Activated CD8-positive, alpha-beta memory T cell treated with anti-CD3 and anti-CD28 coated beads for 48 hours (primary cell): ENCODE measurements around the gene DPRX.

Experiments
- DNase-seq, 3 experiments: peaks; one replicate each; pipeline ENCODE4 v3.0.0-alpha.2; 2020; ENCODE audit warnings: low read depth in 2 of 3, low spot score in 2 of 3

Gene DPRX, protein sequence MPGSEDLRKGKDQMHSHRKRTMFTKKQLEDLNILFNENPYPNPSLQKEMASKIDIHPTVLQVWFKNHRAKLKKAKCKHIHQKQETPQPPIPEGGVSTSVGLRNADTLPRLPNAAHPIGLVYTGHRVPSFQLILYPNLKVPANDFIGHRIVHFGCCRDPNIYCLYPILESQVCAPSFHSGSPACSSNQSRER

DNA sequence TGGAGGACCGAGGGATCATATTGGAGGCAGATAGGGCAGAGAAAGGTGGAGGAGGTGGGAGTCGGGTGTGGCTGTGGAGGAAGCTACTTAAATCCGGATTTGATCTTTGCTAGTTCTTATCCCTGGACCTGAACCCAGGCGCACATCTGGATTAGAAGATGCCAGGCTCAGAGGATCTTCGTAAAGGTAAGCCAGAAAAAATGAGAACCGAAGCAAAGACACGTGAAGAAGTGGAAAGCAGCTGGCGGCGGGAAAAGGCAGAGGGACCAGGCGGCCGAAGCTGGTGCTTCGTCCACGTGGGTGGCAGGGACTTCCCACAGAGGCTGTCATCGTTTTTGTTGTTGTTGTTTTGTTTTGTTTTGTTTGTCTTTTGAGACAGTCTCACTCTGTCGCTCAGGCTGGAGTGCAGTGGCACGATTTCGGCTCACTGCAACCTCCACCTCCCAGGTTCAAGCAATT is at the start of gene DPRX:
DPRX (plus strand) TSS at position 51 of the 459 bp plus-strand sequence; CDS start at position 159, 108 bp downstream.
- no peak for DNase-seq

DNA sequence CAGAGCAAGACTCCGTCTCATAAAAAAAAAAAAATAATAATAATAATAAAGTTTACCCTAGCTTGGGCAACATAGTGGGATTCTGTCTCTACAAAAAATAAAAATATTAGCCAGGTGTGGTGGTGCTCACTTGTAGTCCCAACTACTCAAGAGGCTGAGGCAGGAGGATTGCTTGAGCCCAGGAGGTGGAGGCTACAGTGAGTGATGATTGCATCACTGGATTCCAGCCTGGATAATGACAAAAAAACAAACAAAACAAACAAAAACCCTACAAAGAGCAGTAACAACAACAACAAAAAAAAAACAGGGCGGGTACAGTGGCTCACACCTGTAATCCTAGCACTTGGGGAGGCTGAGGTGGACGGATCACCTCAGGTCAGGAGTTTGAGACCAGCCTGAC is 48.6 kb upstream of the DPRX start:
- DNase-seq: no peak

DNA sequence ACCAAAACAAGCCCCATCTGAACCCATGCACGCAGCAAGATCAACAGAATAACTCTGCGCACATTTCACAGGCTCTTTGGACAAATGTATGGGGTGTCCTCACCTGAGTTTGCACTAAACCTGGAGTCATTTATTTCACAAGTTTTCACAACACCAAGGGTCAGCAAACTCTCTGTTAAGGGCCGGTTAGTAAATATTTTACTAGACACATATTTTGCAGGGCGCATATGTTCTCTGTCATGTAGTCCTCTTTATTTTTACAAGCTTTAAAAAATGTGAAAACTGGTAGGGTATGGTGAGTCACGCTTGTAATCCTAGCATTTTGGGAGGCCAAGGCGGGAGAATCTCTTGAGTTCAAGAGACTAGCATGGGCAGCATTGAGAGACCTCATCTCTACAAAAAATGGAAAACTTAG is 45.5 kb upstream of the DPRX start:
- DNase-seq: no peak

DNA sequence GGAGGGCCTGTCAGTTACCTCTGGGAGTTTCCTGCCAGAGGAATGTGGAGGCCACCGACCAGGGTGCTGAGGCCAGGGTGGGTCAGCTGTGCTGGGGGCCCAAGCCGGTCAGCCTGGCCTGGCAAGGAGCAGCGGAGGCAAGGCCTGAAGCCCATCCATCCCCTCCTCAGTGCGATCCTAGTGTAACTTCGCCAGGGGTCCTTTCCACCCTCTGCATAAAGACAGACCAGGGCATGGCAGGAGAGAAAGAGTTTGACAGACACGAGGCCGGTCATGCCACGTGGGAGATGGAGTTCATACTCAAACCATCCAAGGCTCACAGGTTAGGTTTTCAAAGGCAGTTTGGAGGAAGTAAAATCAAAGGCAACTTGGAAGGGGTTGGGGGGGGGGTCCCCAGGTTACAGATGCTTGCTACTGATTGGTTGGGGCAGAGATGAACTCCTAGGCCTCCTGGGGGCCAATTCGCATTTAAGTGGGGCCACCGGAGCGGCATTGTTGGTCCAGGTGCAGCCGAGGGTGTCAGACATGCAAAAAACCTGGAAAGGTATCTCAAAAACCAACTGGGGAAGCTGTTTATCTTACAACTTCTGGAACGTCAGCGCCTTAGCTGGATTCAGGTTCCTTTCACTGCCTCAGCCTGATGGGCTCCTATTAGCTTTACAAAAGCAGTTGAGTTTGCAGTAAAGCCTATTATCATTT is 36.8 kb upstream of the DPRX start:
- no peak for DNase-seq

DNA sequence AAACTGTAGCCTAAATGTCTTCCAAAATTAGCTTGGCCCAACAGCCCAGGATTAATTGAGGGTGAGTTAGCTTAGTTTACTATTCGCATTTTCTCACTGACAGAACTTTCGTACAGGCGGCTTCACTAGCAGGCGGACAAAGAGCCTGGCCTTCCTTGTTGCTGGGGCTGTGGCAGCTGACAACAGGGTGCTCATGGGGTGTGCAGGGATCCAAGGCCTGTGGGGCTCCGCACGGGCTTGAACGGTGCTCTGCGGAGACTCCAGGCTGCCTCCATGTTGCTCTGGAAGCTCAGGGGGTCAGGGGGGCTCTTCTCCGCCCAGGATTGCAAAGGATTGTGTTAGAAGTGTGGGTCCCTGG is 36.3 kb upstream of the DPRX start:
- no peak for DNase-seq

DNA sequence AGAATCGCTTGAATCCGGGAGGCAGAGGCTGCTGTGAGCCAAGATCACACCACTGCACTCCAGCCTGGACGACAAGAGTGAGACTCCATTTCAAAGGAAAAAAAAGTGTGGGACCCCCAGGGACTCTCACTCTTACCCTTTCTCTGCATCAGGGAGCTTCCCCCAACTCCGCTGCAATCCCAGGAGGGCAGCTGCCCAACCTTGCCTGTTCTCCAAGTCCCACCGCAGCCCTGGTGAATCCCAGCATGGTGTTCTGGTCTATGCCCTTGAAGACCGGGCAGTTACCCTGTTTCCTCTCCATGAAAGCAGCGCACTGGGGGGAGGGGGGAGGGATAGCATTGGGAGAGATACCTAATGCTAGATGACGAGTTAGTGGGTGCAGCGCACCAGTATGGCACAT is 35.7 kb upstream of the DPRX start:
- no peak for DNase-seq

DNA sequence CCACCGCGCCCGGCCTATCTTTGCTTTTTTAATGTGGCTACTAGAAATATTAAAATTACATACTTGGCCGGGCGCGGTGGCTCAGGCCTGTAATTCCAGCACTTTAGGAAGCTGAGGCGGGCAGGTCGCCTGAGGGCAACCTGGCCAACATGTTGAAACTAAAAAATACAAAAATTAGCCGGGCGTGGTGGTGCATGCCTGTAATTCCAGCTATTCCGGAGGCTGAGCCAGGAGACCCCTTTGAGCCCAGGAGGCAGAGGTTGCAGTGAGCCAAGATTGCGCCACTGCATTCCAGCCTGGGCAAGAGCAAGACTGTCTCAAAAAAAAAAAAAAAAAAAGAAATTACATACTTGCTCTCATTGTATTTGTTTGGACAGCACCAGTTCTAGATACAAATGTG is 34.8 kb upstream of the DPRX start:
- no peak for DNase-seq

DNA sequence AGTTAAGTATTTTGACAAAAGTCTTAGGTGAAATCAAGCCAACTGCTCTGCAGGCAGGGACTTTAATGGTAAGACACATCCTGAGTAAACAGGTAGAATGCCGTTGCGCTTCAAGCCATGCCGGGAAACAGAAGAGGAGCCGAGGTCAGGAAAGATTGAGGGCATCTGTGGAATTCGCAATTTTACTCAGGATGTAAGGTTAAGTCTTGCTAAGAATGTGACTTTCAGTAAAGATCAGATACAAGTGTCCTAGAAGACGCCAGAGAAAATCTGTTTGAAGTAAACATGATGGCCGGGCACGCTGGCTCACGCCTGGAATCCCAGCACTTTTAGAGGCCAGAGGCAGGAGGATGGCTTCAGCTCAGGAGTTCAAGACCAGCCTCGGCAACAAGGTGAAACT is 33.4 kb upstream of the DPRX start:
- no peak for DNase-seq

DNA sequence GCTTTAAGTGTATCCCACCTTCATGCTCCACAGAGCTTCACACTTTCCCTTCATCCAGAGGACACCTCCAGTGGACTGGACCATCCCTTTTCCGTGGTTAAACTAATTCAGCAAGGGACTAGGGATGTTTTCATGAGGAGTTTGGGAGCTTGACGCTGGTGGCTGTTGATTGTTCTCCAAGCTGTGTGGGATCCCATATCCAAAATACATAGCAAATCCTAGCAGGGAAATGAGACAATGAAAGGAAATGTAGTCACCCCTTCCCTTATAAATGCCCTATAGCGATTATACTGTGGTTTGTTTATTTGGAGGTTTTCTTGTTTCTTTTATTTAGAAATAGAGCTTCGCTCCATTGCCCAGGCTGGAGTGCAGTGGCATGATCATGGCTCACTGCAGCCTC is 31.6 kb upstream of the DPRX start:
- no peak for DNase-seq

DNA sequence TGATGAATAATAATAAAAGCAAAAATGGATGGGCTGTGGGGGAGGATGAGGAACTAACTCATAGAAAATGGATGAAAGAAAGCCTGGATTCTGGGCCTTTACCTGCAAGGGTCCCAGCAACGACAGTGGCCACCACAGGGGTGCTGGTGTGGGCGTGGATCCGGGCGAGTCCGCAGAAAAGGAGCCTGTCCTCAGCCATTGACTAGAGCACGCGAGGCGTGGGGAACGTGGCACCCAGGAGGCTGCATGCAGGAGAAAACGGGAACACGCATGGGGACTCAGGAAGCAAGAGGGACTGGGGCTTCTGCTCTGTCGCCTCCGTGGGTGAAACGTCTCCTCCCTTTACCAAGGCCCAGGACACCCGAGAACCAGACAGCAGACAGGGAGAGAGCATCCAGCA is 25.8 kb upstream of the DPRX start:
- DNase-seq: no peak

DNA sequence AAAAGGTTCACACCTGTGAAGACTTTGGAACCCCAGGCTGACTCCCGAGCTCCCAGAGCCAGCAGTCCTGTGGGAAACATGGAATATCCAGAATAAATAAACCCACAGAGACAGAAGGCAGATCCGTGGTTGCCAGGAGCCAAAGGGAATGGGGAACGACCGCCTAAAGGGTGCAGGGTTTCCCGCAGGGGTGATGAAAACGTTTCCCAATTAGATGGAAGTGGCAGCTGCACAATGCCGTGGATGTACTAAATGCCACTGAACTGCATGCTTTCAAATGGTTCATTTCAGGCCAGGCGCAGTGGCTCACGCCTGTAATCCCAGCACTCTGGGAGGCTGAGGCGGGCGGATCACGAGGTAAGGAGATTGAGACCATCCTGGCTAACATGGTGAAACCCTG is 23.4 kb upstream of the DPRX start:
- no peak for DNase-seq

DNA sequence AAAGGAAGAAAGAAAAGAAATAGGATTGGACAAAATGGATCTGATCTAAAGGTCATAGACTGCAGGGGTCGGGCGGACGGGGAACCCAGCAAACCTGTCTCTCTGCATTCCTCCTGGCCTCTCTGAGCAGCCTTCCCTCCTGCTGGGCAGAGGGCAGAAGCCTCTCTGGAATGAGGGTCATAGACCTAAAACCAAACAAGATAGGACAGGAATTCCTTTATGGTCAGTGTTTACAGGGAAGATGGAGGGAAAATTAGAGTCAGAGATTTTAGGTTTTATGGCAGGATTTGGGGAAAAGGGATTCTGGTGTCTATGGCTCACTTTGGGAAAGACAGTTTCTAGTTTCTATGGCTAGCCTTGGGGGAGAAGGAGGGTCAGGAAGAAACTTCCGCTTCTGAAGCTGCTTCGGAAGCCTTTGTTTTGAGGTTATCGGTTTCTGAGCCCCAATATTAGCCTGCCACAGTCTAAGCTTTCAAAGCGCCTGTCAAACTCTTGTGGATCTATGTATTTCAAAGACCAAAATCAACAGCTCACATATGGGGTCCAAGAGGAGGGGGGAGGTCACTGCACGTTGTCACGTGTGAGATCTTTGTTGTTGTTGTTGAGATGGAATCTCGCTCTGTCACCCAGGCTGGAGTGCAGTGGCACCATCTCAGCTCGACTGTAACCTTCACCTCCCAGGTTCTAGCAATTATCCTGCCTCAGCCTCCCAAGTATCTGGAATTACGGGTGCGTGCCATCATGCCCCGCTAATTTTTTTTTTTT is 18.9 kb upstream of the DPRX start:
- DNase-seq: no peak

DNA sequence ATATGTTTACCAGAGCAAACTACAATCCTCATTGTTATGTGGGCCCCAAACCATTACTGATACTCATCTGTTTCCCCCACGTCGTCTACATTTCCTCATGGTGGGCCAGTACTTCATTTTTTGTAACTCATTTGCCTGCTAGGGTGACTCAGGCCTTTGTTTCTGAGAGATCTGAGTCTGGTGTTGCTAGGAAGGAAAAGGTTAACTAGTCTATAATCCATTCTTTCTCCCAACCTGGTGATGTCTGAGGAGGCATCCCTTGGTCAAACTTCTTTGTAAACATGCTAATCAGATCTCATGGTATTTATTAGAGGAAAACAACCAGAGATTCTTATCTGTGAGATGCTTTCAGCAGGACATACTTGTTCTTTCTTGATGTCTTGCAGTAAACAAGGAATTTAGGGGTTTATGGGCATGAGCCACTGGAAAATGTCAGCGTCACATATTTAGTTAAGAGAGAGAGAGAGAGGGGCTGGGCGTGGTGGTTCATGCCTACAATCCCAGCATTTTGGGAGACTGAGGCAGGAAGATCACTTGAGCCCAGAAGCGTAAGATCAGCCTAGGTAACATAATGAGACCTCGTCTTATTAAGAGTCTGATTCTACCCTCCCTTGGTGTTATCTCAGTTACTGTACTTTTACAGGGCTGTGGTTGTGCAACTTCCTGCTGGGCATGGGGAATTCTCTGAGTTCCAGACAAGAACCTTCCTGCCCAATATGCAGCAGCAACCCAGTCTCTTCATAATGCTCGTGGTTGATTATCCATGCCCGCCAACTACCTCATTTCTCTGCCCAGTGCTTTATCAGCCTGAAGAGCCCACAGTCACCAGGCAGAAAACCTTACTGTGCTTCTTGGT is 9.7 kb upstream of the DPRX start:
- DNase-seq: no peak

DNA sequence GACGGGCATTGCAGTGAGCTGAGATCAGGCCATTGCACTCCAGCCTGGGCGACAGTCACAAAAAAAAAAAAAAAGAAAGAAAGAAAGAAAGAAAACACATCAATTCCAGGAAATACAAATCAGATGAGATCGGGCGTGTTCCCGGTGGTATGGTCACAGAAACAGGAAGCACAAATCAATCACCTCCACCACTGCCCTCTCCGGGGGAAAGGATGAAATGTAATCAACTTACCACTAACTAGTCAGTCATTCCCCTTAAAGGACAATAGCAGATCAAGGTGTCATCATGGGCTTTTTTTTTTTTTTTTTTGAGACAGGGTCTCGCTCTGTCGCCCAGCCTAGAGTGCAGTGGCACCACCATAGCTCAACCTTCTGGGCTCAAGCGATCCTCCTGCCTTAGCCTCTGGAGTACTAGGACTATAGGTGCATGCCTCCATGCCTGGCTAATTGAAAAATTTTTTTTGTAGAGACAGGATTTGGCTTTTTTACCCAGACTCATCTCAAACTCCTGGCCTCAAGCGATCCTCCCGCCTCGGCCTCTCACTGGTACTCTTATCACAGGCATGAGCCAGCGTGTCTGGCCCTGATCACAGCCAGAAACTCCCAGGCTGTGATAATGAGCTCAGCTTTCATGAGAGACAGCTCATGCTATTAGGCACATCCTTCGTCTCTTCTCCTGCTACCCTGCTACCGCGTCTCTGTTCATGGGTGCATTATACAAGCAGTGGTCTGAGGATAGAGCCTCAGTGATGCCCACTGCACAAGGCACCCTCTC is 6.8 kb upstream of the DPRX start:
- DNase-seq: no peak

DNA sequence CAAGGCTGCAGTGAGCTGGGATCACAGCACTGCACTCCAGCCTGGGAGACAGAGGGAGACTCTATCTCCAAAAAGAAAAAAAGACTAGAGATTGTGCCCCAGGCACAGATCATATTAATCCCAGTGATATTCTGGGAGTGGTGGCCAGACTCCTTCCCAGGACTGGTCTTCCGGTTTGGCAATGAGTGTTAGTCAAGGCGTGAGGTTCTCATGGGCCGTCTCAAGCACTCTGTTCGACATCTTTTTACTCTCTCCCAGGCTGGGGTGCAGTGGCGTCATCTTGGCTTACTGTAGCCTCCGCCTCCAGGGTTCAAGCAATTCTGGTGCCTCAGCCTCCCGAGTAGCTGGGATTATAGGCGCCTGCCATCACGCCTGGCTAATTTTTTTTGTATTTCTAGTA is 5.3 kb upstream of the DPRX start:
- no peak for DNase-seq

DNA sequence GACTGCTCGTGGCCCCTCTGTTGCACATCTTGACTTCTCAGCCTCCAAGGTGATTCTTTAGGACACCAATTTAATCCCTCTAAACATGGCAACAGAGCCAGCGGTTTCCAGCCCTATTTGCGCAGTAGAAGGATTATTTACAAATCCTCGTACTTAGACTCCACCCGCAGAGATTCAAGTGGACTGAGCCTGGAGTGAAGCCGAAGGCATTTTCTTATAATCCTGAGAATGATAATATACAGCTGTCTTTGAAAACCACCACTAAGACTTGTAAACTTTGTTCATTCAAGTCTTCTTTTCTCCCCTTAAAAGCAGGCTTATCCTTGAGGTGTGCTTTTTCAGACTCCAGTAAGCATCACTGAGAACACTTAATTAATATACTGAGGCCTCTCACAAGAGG is 4.8 kb upstream of the DPRX start:
- no peak for DNase-seq

DNA sequence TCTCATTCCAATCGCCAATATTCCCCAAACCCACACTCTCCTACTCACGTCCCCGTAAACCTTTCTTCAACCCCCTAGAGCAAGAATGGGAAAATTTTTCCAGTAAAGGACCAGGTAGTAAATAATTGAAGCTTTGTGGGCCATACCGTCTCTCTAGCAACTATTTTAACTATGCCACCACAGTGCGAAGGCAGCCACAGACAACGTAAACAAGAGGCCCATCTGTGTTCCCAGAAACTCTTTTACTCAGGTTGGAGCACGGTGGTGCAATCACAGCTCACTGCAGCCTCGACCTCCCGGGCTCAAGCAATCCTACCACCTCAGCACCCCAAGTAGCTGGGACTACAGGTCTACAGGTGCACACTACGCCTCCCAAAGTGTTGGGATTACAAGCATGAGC is 3.0 kb downstream of the DPRX start:
- DNase-seq: no peak

DNA sequence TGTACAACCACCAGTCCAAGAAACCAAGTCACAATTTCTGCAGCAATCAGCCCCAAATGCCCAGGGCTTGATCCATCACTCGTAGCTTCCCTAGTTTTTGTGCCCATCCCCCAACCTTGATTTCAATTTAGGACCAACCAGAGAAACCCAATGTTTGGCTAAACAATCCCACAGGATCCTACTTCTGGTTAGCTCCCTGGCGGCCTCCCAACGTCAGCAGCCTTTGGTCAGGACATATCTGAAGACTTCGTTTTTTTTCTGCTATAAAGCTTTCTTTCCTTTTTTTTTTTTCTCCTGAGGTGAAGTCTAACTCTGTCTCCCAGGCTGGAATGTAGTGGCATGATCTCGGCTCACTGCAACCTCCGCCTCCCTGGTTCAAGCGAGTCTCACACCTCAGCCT is 7.7 kb downstream of the DPRX start:
- DNase-seq: no peak

DNA sequence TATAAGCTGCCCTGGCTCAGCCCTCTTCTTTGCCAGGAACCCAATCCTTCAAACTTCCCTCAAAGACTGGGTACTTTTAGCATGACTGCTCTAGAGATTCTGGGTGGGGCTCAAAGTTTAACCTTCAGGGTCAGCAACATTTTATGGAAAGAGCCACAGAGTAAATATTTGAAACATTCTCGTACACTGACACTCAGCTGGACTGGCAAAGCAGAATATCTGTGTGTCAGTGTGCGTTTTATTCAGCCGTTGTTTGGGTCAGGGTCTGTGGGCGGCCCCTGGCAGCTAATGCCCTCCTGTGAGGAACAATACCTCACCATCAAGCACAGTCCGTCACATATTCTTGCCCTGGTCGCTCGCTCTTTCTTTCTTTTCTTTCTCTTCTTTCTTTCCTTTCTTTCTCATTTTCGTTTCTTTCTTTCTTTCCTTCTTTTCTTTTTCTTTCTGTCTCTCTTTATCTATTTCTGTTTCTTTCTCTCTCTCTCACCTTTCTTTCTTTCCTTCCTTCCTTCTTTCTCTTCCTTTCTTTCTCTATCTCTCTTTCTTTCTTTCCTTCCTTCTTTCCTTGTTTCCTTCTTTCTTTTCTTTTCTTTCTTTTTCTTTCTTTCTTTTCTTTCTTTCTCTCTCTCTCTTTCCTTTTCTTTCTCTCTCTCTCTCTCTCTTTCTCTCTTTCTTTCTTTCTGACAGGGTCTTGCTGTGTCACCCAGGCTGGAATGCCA is 10.7 kb downstream of the DPRX start:
- DNase-seq: no peak
